Midbrain (tissue), 1 donor: Measurements from ENCODE around the gene PPRC1.

ENCODE experiments used
- DNase-seq: peaks from one replicate; lab custom pipeline; 2025; lab: John Stamatoyannopoulos, UW

PPRC1 gene

DNA sequence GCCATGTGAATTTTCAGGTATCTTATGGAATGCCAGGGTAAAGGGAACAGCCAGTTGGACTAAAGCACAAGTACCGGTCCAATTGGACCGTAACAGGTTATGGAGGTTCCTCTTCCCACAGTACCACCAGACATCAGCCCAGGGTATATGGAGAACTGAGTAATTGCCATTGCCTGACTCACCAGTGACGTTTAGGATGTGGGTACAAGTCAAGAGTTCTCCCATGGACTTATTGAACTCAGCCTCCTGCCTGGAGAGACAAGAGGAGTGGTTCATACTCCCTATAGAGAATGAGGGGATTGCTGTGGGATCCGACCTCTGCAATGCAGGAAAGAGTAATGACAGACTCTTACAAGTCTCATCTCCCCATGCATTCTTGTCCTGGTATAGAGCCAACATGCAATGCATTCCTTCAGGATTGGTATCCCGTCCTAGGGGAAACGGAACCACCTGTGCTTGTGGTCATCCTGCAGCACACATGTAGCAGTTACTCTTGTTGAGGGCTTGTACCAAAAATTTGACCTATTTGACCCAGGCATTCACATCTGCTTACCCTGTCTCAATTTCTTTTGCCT, 62.5 kb downstream of the PPRC1 start:
- DNase-seq = no peak

DNA sequence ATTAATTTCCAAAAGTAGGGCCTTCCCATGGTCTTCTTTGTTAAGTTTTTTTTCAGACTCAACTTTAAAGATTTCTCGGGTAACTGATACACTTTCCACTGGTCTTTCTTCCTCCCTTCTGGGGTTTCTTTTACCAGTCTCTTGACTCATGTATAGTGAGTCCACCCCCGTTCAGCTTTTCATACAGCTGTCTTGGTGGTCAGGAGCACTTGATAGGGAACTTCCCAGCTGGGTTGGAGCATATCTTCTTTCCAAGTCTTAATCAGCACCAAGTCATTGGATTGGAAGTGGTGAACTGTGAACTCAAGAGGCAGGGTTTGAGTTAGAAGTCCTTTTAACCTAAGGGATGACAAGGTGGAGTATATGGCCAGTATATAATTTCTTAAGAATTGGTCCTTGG, 64.1 kb downstream of the PPRC1 start:
- no peak for DNase-seq

DNA sequence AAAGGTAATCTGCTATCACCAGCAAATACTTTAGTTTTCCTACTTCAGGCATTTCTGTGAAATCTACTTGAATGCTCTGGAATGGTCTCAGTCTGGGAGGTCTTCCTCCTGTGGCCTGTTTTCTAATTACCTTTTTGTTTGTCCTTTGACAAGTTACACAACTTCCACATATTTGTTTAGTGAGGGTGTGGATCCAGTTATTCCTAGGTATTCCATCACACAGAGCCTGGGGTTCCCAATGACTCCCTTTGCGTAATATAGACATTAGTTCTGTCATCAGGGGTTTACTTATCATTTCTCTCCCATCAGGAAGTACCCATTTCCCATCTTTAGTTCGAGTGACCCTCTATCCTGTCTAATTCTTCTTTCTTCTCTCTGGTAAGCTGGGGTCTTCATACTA, 65.2 kb downstream of the PPRC1 start:
- DNase-seq = no peak
